CD8-positive, alpha-beta memory T cell (primary cell): ENCODE measurements around the gene BIRC6. TPM values are rescaled to one million over a fixed set of nuclear protein-coding genes. Genes with fewer than 3 reads are reported as not detected.
"Not testable (repeated sequence)": the region's sequence is repeated elsewhere in the genome, so short reads cannot be mapped to it uniquely, and the experiment has no call there.

ENCODE experiments used
- CTCF ChIA-PET: fragments of 350-600 bp; sonication (Branson Sonifier 250); formaldehyde crosslinking; loops from one replicate; lab custom pipeline; 2021; ENCODE audit warnings: antibody characterized with exemption; lab: Charles Lee
- POLR2A ChIA-PET: fragments of 350-600 bp; sonication (Branson Sonifier 250); formaldehyde crosslinking; loops from one replicate; lab custom pipeline; 2021; ENCODE audit warnings: antibody characterized with exemption; lab: Charles Lee
- DNase-seq, 5 donors: peaks; one replicate each; pipeline versions ENCODE4 v3.0.0 to v3.0.0-alpha.2; 2020 to 2022; ENCODE audit warnings: mixed read lengths in 1 of 5
- H3K27ac ChIP-seq: one replicate; pipeline ENCODE4 v1.7.0; 2013; ENCODE audit warnings: low read depth, mild to moderate bottlenecking, low read length, moderate library complexity
- H3K27me3 ChIP-seq: 2 replicates; pipeline ENCODE4 v1.7.0; 2013; ENCODE audit warnings: low read length, mild to moderate bottlenecking; ENCODE audit not compliant: insufficient read depth, poor library complexity, severe bottlenecking
- H3K36me3 ChIP-seq: 2 replicates; pipeline ENCODE4 v1.7.0; 2013; ENCODE audit warnings: mild to moderate bottlenecking, low read length, moderate library complexity; ENCODE audit not compliant: insufficient read depth
- H3K4me1 ChIP-seq: 2 replicates; pipeline ENCODE4 v1.7.0; 2013; ENCODE audit warnings: mild to moderate bottlenecking, low read length, moderate library complexity; ENCODE audit not compliant: insufficient read depth
- H3K4me3 ChIP-seq: 2 replicates; pipeline ENCODE4 v1.7.0; 2013; ENCODE audit warnings: mild to moderate bottlenecking, low read length
- H3K9me3 ChIP-seq: 2 replicates; pipeline ENCODE4 v1.7.0; 2013; ENCODE audit warnings: mild to moderate bottlenecking, low read length
- H3K27ac Mint-ChIP-seq, 8 donors: one replicate each; pipeline ENCODE4 v1.8.0; 2020 to 2021; ENCODE audit warnings: mixed read lengths in 8 of 8, mild to moderate bottlenecking in 6 of 8, inconsistent platforms in 3 of 8, moderate library complexity in 3 of 8
- H3K27me3 Mint-ChIP-seq, 2 donors: one replicate each; pipeline ENCODE4 v1.8.0; 2020 to 2021; ENCODE audit warnings: mixed read lengths in 2 of 2, mild to moderate bottlenecking in 1 of 2, moderate library complexity in 1 of 2
- H3K36me3 Mint-ChIP-seq, 3 donors: one replicate each; pipeline ENCODE4 v1.8.0; 2020 to 2021; ENCODE audit warnings: mixed read lengths in 3 of 3, inconsistent platforms in 1 of 3, mild to moderate bottlenecking in 1 of 3
- H3K4me1 Mint-ChIP-seq, 3 donors: one replicate each; pipeline ENCODE4 v1.8.0; 2020 to 2021; ENCODE audit warnings: mixed read lengths in 3 of 3, inconsistent platforms in 1 of 3, mild to moderate bottlenecking in 1 of 3
- H3K4me3 Mint-ChIP-seq, 7 donors: one replicate each; pipeline ENCODE4 v1.8.0; 2020 to 2021; ENCODE audit warnings: mixed read lengths in 7 of 7, mild to moderate bottlenecking in 6 of 7, moderate library complexity in 4 of 7, inconsistent platforms in 2 of 7
- H3K9me3 Mint-ChIP-seq, 5 donors: one replicate each; pipeline ENCODE4 v1.8.0; 2020 to 2022; ENCODE audit warnings: mixed read lengths in 5 of 5, mild to moderate bottlenecking in 3 of 5, moderate library complexity in 2 of 5, inconsistent platforms in 1 of 5
- polyA plus RNA-seq: library from polyadenylated mRNA; unstranded; fragments of 300-500 nt; fragmentation: Illumina TruSeq; gene quantifications from one replicate; pipeline ENCODE4 v1.2.3, GENCODE V29; 2021
- total RNA-seq, 2 experiments: library from RNA; stranded (reverse); gene quantifications; one replicate each; pipeline ENCODE4 v1.2.3, GENCODE V29; 2021

BIRC6 gene
- total and polyA plus RNA-seq, 3 experiments from 2014 or later, result 32.4 to 72.5 (median 71.8) TPM

- H3K27ac Mint-ChIP-seq, H3K27ac ChIP-seq, CTCF ChIA-PET, H3K27me3 ChIP-seq, H3K9me3 Mint-ChIP-seq, POLR2A ChIA-PET, H3K9me3 ChIP-seq, H3K36me3 ChIP-seq, H3K27me3 Mint-ChIP-seq, DNase-seq, H3K4me3 ChIP-seq: not testable (repeated sequence)
- Mint-ChIP-seq H3K4me3 (peak overlapping the region in 1 of 7 donors; percentile 61), H3K4me1 (peaks cover 68 to 92% (median 85%) of the 10 kb centered on the region in 3 donors), H3K36me3 (peaks cover 0 to 17% (median 5%) of the 10 kb centered on the region in 3 donors)
- H3K4me1 ChIP-seq, result peaks cover 23% of the 10 kb centered on the region
Observed at GRCh38 chr2:32365679-32366078, 8.9 kb downstream of the BIRC6 start.

- Histone ChIP-seq H3K4me3 (no peak overlapping the region), H3K9me3 (no peaks in the 10 kb centered on the region), H3K36me3 (no peaks in the 10 kb centered on the region), H3K27me3 (no peaks in the 10 kb centered on the region), H3K4me1 (peaks cover 18% of the 10 kb centered on the region), H3K27ac (no peak overlapping the region)
- Mint-ChIP-seq H3K27ac (peak overlapping the region in 5 of 8 donors; percentile 17 to 43 (median 20)), H3K9me3 (no peaks in the 10 kb centered on the region), H3K27me3 (no peaks in the 10 kb centered on the region), H3K36me3 (peaks cover 0 to 13% (median 4%) of the 10 kb centered on the region in 3 donors), H3K4me3 (no peak overlapping the region), H3K4me1 (peaks cover 64 to 90% (median 81%) of the 10 kb centered on the region in 3 donors)
- ChIA-PET CTCF (no interaction called here), POLR2A (no interaction called here)
- DNase-seq, result no peak
Observed at GRCh38 chr2:32366595-32366994, 9.8 kb downstream of the BIRC6 start.

- peaks cover 0 to 24% (median 4%) of the 10 kb centered on the region in 3 donors for H3K36me3 Mint-ChIP-seq
- Histone ChIP-seq H3K4me3 (no peak overlapping the region), H3K36me3 (no peaks in the 10 kb centered on the region), H3K9me3 (no peaks in the 10 kb centered on the region), H3K27me3 (no peaks in the 10 kb centered on the region), H3K27ac (no peak overlapping the region), H3K4me1 (peaks cover 14% of the 10 kb centered on the region)
- H3K4me3 Mint-ChIP-seq, result peak overlapping the region in 1 of 7 donors; percentile 42
- H3K9me3 Mint-ChIP-seq, result no peaks in the 10 kb centered on the region
- H3K27ac Mint-ChIP-seq, result peak overlapping the region in 3 of 8 donors; percentile 8 to 76 (median 66)
- DNase-seq, result no peak
- ChIA-PET CTCF (interaction anchor here (1.4 kb wide), 1 partner anchor 10 kb away, joined by 3 read pairs; no protein-coding TSS in a partner anchor), POLR2A (no interaction called here)
- H3K27me3 Mint-ChIP-seq, result no peaks in the 10 kb centered on the region
- peaks cover 63 to 88% (median 79%) of the 10 kb centered on the region in 3 donors for H3K4me1 Mint-ChIP-seq
Observed at GRCh38 chr2:32369222-32369621, 12.4 kb downstream of the BIRC6 start.

- H3K36me3 ChIP-seq, H3K27ac ChIP-seq, H3K27me3 ChIP-seq, H3K27me3 Mint-ChIP-seq, DNase-seq, H3K4me3 Mint-ChIP-seq, H3K4me3 ChIP-seq, CTCF ChIA-PET, H3K9me3 ChIP-seq, H3K9me3 Mint-ChIP-seq, POLR2A ChIA-PET, H3K27ac Mint-ChIP-seq: not testable (repeated sequence)
- Mint-ChIP-seq H3K36me3 (peaks cover 0 to 24% (median 2%) of the 10 kb centered on the region in 3 donors), H3K4me1 (peaks cover 66 to 87% (median 81%) of the 10 kb centered on the region in 3 donors)
- peaks cover 11% of the 10 kb centered on the region for H3K4me1 ChIP-seq
Observed at GRCh38 chr2:32370942-32371341, 14.1 kb downstream of the BIRC6 start.

GRCh38 chr2:32372519-32373182 is 15.8 kb downstream of the BIRC6 start:
- Mint-ChIP-seq H3K9me3 (no peaks in the 10 kb centered on the region), H3K4me3 (peak overlapping the region in 1 of 7 donors; percentile 29), H3K27me3 (no peaks in the 10 kb centered on the region), H3K27ac (peak overlapping the region in 1 of 8 donors; percentile 22), H3K4me1 (peaks cover 69 to 87% (median 81%) of the 10 kb centered on the region in 3 donors), H3K36me3 (peaks cover 0 to 21% (median 2%) of the 10 kb centered on the region in 3 donors)
- ChIA-PET POLR2A (interaction anchor here (0.5 kb wide), 1 partner anchor 21 kb away, joined by 3 read pairs; no protein-coding TSS in a partner anchor), CTCF (no interaction called here)
- Histone ChIP-seq H3K4me1 (peaks cover 19% of the 10 kb centered on the region), H3K36me3 (no peaks in the 10 kb centered on the region), H3K4me3 (no peak overlapping the region), H3K27me3 (no peaks in the 10 kb centered on the region), H3K9me3 (no peaks in the 10 kb centered on the region), H3K27ac (no peak overlapping the region)
- DNase-seq, result no peak

- ChIA-PET POLR2A (interaction anchor here (0.6 kb wide), 1 partner anchor 27 kb away, joined by 3 read pairs; no protein-coding TSS in a partner anchor), CTCF (interaction anchor here (1.5 kb wide), 1 partner anchor 16 kb away, joined by 3 read pairs; no protein-coding TSS in a partner anchor)
- no peaks in the 10 kb centered on the region for H3K36me3 ChIP-seq
- peak overlapping the region in 5 of 7 donors; percentile 3 to 49 (median 23) for H3K4me3 Mint-ChIP-seq
- peak overlapping the region in 4 of 8 donors; percentile 17 to 69 (median 42) for H3K27ac Mint-ChIP-seq
- no peaks in the 10 kb centered on the region for H3K9me3 ChIP-seq
- H3K27me3 Mint-ChIP-seq, result no peaks in the 10 kb centered on the region
- peaks cover 12% of the 10 kb centered on the region for H3K4me1 ChIP-seq
- no peak overlapping the region for H3K4me3 ChIP-seq
- no peaks in the 10 kb centered on the region for H3K27me3 ChIP-seq
- no peaks in the 10 kb centered on the region for H3K9me3 Mint-ChIP-seq
- no peak for DNase-seq
- H3K36me3 Mint-ChIP-seq, result peaks cover 0 to 28% (median 2%) of the 10 kb centered on the region in 3 donors
- H3K4me1 Mint-ChIP-seq, result peaks cover 65 to 83% (median 81%) of the 10 kb centered on the region in 3 donors
- H3K27ac ChIP-seq, result no peak overlapping the region
Observed at GRCh38 chr2:32375228-32375892, 18.5 kb downstream of the BIRC6 start.

- H3K27ac Mint-ChIP-seq, result peak overlapping the region in 3 of 8 donors; percentile 7 to 47 (median 46)
- H3K9me3 Mint-ChIP-seq, result no peaks in the 10 kb centered on the region
- peak overlapping the region in 2 of 7 donors; percentile 23 to 49 for H3K4me3 Mint-ChIP-seq
- DNase-seq, result no peak
- no peak overlapping the region for H3K27ac ChIP-seq
- H3K4me3 ChIP-seq, result no peak overlapping the region
- no peaks in the 10 kb centered on the region for H3K36me3 ChIP-seq
- no peaks in the 10 kb centered on the region for H3K9me3 ChIP-seq
- H3K4me1 ChIP-seq, result peaks cover 11% of the 10 kb centered on the region
- H3K27me3 Mint-ChIP-seq, result no peaks in the 10 kb centered on the region
- ChIA-PET CTCF (no interaction called here), POLR2A (no interaction called here)
- peaks cover 61 to 75% (median 75%) of the 10 kb centered on the region in 3 donors for H3K4me1 Mint-ChIP-seq
- peaks cover 2 to 39% (median 4%) of the 10 kb centered on the region in 3 donors for H3K36me3 Mint-ChIP-seq
- H3K27me3 ChIP-seq, result no peaks in the 10 kb centered on the region
Observed at GRCh38 chr2:32376756-32377155, 19.9 kb downstream of the BIRC6 start.

- no peaks in the 10 kb centered on the region for H3K9me3 Mint-ChIP-seq
Observed at GRCh38 chr2:32377928-32378327, 21.1 kb downstream of the BIRC6 start.

More at GRCh38 chr2:32377928-32378327, 21.1 kb downstream of the BIRC6 start:
- H3K27ac ChIP-seq, result no peak overlapping the region
- no peaks in the 10 kb centered on the region for H3K27me3 ChIP-seq
- ChIA-PET POLR2A (no interaction called here), CTCF (no interaction called here)
- H3K36me3 ChIP-seq, result peaks cover 4% of the 10 kb centered on the region
- H3K4me1 ChIP-seq, result peaks cover 11% of the 10 kb centered on the region
- no peak for DNase-seq
- H3K4me3 ChIP-seq, result no peak overlapping the region
- Mint-ChIP-seq H3K27me3 (no peaks in the 10 kb centered on the region), H3K27ac (peak overlapping the region in 4 of 8 donors; percentile 7 to 37 (median 26)), H3K4me1 (peaks cover 57 to 69% (median 66%) of the 10 kb centered on the region in 3 donors), H3K36me3 (peaks cover 8 to 39% (median 10%) of the 10 kb centered on the region in 3 donors), H3K4me3 (no peak overlapping the region)
- no peaks in the 10 kb centered on the region for H3K9me3 ChIP-seq
